Skin epidermis (tissue), 12 donors: Measurements from ENCODE around the gene SNX17.

Experiments
- H3K27ac ChIP-seq, 21 experiments: fragments of 200-600 bp; sonication (generic) in 11 of 21; one replicate each; pipeline ENCODE4 v1.5.0; 2020; ENCODE audit warnings: mild to moderate bottlenecking in 3 of 21, inconsistent platforms in 2 of 21, moderate library complexity in 2 of 21
- H3K4me3 ChIP-seq, 7 experiments: fragments of 200-600 bp; sonication (generic) in 2 of 7; one replicate each; pipeline ENCODE4 v1.5.0; 2020; ENCODE audit warnings: inconsistent platforms in 2 of 7, mild to moderate bottlenecking in 2 of 7, moderate library complexity in 1 of 7

SNX17 gene

GRCh38 chr2:27362678-27363420, 7.6 kb upstream of the SNX17 start:
- no peak overlapping the region for H3K4me3 ChIP-seq
- no peak overlapping the region for H3K27ac ChIP-seq

GRCh38 chr2:27363933-27364332, 6.5 kb upstream of the SNX17 start:
- H3K27ac ChIP-seq: no peak overlapping the region

GRCh38 chr2:27369471-27370025, 868 bp upstream of the SNX17 start:
- H3K4me3 ChIP-seq: peak overlapping the region; percentile 77 to 100 (median 96)
- H3K27ac ChIP-seq: peak overlapping the region; percentile 82 to 98 (median 94)

More at GRCh38 chr2:27363933-27364332, 6.5 kb upstream of the SNX17 start:
- H3K4me3 ChIP-seq: no peak overlapping the region

GRCh38 chr2:27370816-27371620, 602 bp downstream of the SNX17 start:
- Histone ChIP-seq H3K27ac (peak overlapping the region; percentile 74 to 98 (median 94)), H3K4me3 (peak overlapping the region; percentile 77 to 100 (median 96))

GRCh38 chr2:27372937-27373336, 2.5 kb downstream of the SNX17 start:
- Histone ChIP-seq H3K4me3 (no peak overlapping the region), H3K27ac (peak overlapping the region in 1 of 21 experiments; percentile 96)

- no peak overlapping the region for H3K4me3 ChIP-seq
- H3K27ac ChIP-seq: no peak overlapping the region
Measured at GRCh38 chr2:27373567-27373966, 3.2 kb downstream of the SNX17 start.

GRCh38 chr2:27375513-27376099, 5.2 kb downstream of the SNX17 start:
- Histone ChIP-seq H3K4me3 (no peak overlapping the region), H3K27ac (no peak overlapping the region)

GRCh38 chr2:27376151-27376865, 5.9 kb downstream of the SNX17 start:
- Histone ChIP-seq H3K27ac (no peak overlapping the region), H3K4me3 (no peak overlapping the region)

GRCh38 chr2:27376866-27377617, 6.6 kb downstream of the SNX17 start:
- no peak overlapping the region for H3K27ac ChIP-seq
- H3K4me3 ChIP-seq: no peak overlapping the region

GRCh38 chr2:27377618-27378095, 7.2 kb downstream of the SNX17 start:
- H3K27ac ChIP-seq: no peak overlapping the region
- H3K4me3 ChIP-seq: no peak overlapping the region

- Histone ChIP-seq H3K27ac (peak overlapping the region in 2 of 21 experiments; percentile 15 to 16), H3K4me3 (no peak overlapping the region)
Measured at GRCh38 chr2:27378096-27378808, 7.8 kb downstream of the SNX17 start.

- peak overlapping the region in 4 of 21 experiments; percentile 2 to 90 (median 16) for H3K27ac ChIP-seq
- H3K4me3 ChIP-seq: no peak overlapping the region
Measured at GRCh38 chr2:27378809-27379290, 8.4 kb downstream of the SNX17 start.

- Histone ChIP-seq H3K27ac (peak overlapping the region in 18 of 21 experiments; percentile 66 to 95 (median 90)), H3K4me3 (peak overlapping the region; percentile 44 to 88 (median 65))
Measured at GRCh38 chr2:27379383-27379835, 9.0 kb downstream of the SNX17 start.

- Histone ChIP-seq H3K4me3 (peak overlapping the region; percentile 44 to 88 (median 65)), H3K27ac (peak overlapping the region; percentile 62 to 95 (median 90))
Measured at GRCh38 chr2:27379836-27380625, 9.6 kb downstream of the SNX17 start.

- Histone ChIP-seq H3K4me3 (peak within 1 kb of the TSS; percentile 44 to 88 (median 65)), H3K27ac (peak within 1 kb of the TSS; percentile 62 to 95 (median 90))
Measured at GRCh38 chr2:27380626-27381545, 10.5 kb downstream of the SNX17 start, which contains the start of gene ZNF513. Gene ZNF513, minus strand, starts transcription at chr2:27380734. Its CDS starts 208 bp downstream, at chr2:27380526.
